HG03432 (cell line): ENCODE data around the gene PRMT7.

Source experiments
- ATAC-seq: cut with Tn5 transposase; IDR thresholded peaks from one replicate; pipeline ENCODE4 v1.9.1; 2021; ENCODE audit warnings: mild to moderate bottlenecking, moderate library complexity; ENCODE audit not compliant: unreplicated experiment

PRMT7 gene

GRCh38 chr16:68361485-68361884 is 50.7 kb downstream of the PRMT7 start:
- ATAC-seq = no peak

- ATAC-seq = no peak
Observed at GRCh38 chr16:68362262-68362913, 51.6 kb downstream of the PRMT7 start.

GRCh38 chr16:68362947-68363657 is 52.3 kb downstream of the PRMT7 start:
- no peak for ATAC-seq

- ATAC-seq = no peak
Observed at GRCh38 chr16:68363658-68364521, 53.1 kb downstream of the PRMT7 start.

DNA sequence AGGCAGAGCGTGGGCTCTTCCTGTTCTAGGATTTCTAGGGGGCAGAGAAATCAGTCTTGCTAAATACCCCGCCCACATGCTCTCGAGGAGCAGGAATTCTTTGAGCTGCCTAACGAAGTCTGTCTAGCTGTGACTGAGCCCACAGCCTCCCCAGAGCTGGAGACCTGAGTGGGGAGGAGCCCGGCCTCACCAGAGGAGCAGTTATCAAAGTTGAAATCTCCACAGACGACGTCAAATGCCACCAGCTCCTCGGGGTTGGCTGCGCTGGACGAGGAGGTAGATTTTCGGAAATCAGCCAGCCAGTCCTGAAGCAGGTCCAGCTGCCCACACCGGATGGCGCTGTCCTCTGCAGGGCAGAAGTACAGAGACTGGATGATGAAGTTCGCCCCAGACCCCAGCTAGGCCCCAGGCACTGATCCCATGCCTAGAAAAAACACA is 53.8 kb downstream of the PRMT7 start:
- no peak for ATAC-seq

- no peak for ATAC-seq
Observed at GRCh38 chr16:68365167-68365817, 54.5 kb downstream of the PRMT7 start.

- no peak for ATAC-seq
Observed at GRCh38 chr16:68366062-68366461, 55.2 kb downstream of the PRMT7 start.

DNA sequence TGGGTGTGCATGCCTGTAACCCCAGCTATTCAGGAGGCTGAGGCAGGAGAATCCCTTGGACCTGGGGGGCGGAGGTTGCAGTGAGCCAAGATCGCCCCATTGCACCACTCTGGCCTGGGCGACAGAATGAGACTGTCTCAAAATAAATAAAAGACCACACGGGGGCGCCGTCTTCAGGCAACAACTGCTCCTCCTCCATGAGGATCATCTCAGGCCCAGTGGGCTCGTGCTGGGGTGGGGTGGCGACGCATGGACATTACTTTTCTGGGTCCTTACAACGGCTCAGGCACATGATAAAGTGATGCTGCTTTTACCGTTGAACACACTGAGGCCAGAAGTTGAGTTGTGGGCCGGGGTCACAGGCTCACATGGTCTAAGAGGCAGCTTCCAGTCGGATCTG is 56.2 kb downstream of the PRMT7 start:
- ATAC-seq = no peak

DNA sequence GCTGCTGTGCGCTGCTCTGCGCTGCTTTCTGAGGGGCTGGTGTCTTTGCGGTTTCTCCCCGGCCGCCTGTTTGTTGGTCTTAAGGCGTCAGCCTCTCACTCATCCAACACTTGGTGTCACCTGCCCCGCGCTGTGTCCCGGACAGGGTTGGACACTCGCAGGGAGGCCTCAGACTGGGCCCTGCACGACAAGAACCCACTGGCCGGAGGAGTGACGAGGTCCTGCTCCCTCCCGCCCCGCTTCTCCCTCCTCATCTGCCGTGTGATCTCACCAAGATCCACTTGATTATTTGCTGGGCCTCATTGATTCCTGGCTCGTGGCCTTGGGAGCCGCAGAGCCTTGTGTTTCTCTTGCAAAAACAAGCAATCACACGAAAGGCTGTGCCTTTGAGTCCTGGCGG is 56.6 kb downstream of the PRMT7 start:
- ATAC-seq = no peak

GRCh38 chr16:68367891-68368290 is 57.1 kb downstream of the PRMT7 start:
- ATAC-seq = no peak

DNA sequence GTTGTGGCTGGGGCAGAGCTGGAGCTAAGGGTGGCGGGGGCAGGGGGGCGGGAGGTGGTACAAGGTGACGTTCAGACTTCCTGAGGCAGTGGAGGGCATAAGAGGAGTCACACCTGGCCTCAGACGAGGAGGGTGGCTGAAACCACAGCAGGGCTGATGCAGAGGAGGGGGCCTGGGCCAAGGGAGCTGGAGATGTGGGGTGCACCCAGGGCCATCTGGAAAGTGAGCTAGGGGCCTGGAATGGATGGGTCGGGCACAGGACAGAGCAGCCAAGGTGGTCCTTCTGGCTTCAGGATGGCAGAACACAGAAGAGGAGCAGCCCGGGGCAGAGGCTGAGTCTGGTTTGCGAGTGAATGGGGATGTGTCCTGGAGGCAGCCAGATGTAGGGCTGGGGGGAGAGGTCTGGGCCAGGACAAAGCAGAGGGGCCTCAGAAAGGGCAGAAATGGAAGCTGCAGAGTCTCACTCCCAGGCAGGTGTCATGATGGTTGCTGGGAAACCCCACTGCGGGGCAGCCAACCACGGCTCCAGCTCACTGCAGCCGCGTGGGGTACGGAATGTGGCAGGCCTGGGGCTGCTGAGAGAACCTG is 57.6 kb downstream of the PRMT7 start:
- peak; percentile 40 for ATAC-seq

DNA sequence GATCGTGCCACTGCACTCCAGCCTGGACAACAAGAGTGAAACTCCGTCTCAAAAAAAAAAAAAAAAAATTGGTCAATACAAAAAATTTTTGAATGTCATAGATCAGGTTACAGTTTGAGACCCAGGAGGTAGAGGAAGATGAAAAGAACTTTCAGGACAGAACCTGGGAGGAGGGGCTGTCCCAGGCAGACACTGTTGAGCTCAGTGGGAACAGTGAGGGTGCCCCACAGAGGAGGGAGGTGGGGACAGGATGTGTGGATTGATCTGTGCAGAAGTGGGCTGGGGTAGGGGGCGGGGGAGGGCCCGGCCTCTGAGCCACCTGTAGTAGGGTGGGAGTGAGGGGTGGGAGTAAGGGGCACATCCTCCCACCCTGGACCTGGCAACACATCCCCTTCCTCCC is 58.3 kb downstream of the PRMT7 start:
- ATAC-seq = no peak

GRCh38 chr16:68369697-68370580 is 59.1 kb downstream of the PRMT7 start:
- ATAC-seq = peak; percentile 63

DNA sequence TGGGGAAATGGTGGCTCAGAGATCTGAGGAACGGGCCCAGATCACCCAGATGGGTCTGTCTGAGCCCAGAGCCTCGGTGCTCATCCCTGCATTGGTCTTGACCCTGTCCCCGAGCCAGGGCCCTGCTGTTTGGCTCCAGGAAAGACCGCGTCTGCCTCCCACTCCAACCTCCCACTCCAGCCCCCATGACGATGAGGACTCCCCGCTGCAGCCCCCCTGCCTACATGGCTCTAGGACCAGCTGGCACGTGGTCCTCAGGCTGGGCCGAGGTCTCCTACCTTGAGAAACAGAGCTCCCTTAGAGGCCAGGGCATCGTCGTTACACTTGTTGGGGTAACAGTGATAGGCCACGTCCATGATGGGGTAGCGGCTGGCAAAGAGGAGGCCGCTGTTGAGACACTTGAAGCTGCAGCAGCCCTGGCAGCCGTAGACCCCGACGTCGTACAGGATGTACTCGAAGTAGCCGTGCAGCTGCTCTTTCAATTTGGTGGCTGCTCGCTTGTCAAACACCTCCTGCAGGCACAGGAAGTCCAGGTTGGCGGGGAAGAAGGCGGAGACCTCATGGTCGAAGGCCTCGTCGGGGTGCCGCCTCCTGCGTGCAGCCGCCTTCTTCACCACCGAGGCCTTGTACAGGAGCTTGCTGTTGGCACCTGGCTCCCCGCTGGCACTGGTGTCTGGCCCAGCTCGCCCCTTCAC is 59.9 kb downstream of the PRMT7 start:
- ATAC-seq = no peak

- ATAC-seq = no peak
Observed at GRCh38 chr16:68371276-68371651, 60.4 kb downstream of the PRMT7 start.

- ATAC-seq = no peak
Observed at GRCh38 chr16:68371706-68372380, 61.0 kb downstream of the PRMT7 start.

- ATAC-seq = no peak
Observed at GRCh38 chr16:68372381-68372720, 61.5 kb downstream of the PRMT7 start.

GRCh38 chr16:68372806-68373205 is 62.0 kb downstream of the PRMT7 start:
- no peak for ATAC-seq
